ENCODE results near the gene TFG. TPM values are rescaled to one million over a fixed set of nuclear protein-coding genes. Genes with fewer than 3 reads are reported as not detected.
A peak's percentile ranks its signal among the peaks of the same experiment; 100 is the strongest.

The TFG gene
- total RNA-seq, 5 donors from 2014 or later (not counting 1 experiment from before 2014, with no cell fraction given), result 37.8 to 49.4 (median 44.1) TPM

- H3K36me3 ChIP-seq (ENCODE audit: control insufficient read depth in 2 of 2, extremely low read depth in 1 of 2, insufficient read depth in 1 of 2, low read length in 1 of 2), result peaks cover 6 to 46% of the 10 kb centered on the region in 2 donors
- CTCF ChIA-PET, result interaction anchor here (0.6 to 1.5 kb wide), 5 partner anchors 9 to 61 kb away, joined by 3 to 5 read pairs (median 3); no protein-coding TSS in a partner anchor
These were observed 17.4 kb downstream of the TFG start for GRCh38 chr3:100726706-100727105.

GRCh38 chr3:100730524-100730923 lies 21.2 kb downstream of the TFG start:
- Mint-ChIP-seq H3K36me3 (peaks cover 46% of the 10 kb centered on the region), H3K27ac (no peak overlapping the region), H3K4me1 (peaks cover 15 to 30% (median 29%) of the 10 kb centered on the region in 3 donors), H3K27me3 (no peaks in the 10 kb centered on the region), H3K9me3 (no peaks in the 10 kb centered on the region), H3K4me3 (no peak overlapping the region)
- ChIA-PET CTCF (no interaction called here), POLR2A (no interaction called here)
- DNase-seq (no peak), ATAC-seq (replicated peaks in 1 of 4) (no peak)
- Histone ChIP-seq H3K4me3 (ENCODE audit: control insufficient read depth in 1 of 2, extremely low read depth in 1 of 2, low read length in 1 of 2) (no peak overlapping the region), H3K27me3 (replicated peaks in 1 of 2; ENCODE audit: control insufficient read depth in 2 of 2, extremely low read depth in 1 of 2, insufficient read depth in 2 of 2, low read length in 1 of 2) (no peaks in the 10 kb centered on the region), H3K36me3 (ENCODE audit: control insufficient read depth in 2 of 2, extremely low read depth in 1 of 2, insufficient read depth in 1 of 2, low read length in 1 of 2) (peaks cover 6 to 57% of the 10 kb centered on the region in 2 donors), H3K4me1 (ENCODE audit: control insufficient read depth in 1 of 2, extremely low read depth in 1 of 2, insufficient read depth in 2 of 2, low read length in 2 of 2) (no peaks in the 10 kb centered on the region), H3K9me3 (no peaks in the 10 kb centered on the region), H3K27ac (ENCODE audit: low read length) (no peak overlapping the region)
- 90% methylated on average over 2 of the region's 3 CpGs for WGBS (ENCODE audit: insufficient coverage)

More at GRCh38 chr3:100726706-100727105, 17.4 kb downstream of the TFG start:
- H3K9me3 Mint-ChIP-seq, result no peaks in the 10 kb centered on the region
- H3K36me3 Mint-ChIP-seq, result peaks cover 40% of the 10 kb centered on the region
- DNase-seq (no peak), ATAC-seq (replicated peaks in 1 of 4) (no peak)
- POLR2A ChIA-PET, result interaction anchor here (0.6 to 1.2 kb wide), 3 partner anchors 8 to 946 kb away, joined by 3 to 4 read pairs (median 3); no protein-coding TSS in a partner anchor
- no peaks in the 10 kb centered on the region for H3K27me3 Mint-ChIP-seq
- H3K27ac Mint-ChIP-seq, result no peak overlapping the region
- Histone ChIP-seq H3K4me3 (ENCODE audit: control insufficient read depth in 1 of 2, extremely low read depth in 1 of 2, low read length in 1 of 2) (no peak overlapping the region), H3K9me3 (no peaks in the 10 kb centered on the region), H3K27ac (ENCODE audit: low read length) (no peak overlapping the region), H3K4me1 (ENCODE audit: control insufficient read depth in 1 of 2, extremely low read depth in 1 of 2, insufficient read depth in 2 of 2, low read length in 2 of 2) (no peaks in the 10 kb centered on the region), H3K27me3 (replicated peaks in 1 of 2; ENCODE audit: control insufficient read depth in 2 of 2, extremely low read depth in 1 of 2, insufficient read depth in 2 of 2, low read length in 1 of 2) (no peaks in the 10 kb centered on the region)
- 80% methylated on average over 1 of the region's 1 CpG for WGBS (ENCODE audit: insufficient coverage)
- peaks cover 10 to 28% (median 21%) of the 10 kb centered on the region in 3 donors for H3K4me1 Mint-ChIP-seq
- H3K4me3 Mint-ChIP-seq, result no peak overlapping the region

GRCh38 chr3:100732435-100732834 lies 23.1 kb downstream of the TFG start:
- Histone ChIP-seq H3K4me1 (ENCODE audit: control insufficient read depth in 1 of 2, extremely low read depth in 1 of 2, insufficient read depth in 2 of 2, low read length in 2 of 2) (no peaks in the 10 kb centered on the region), H3K27me3 (replicated peaks in 1 of 2; ENCODE audit: control insufficient read depth in 2 of 2, extremely low read depth in 1 of 2, insufficient read depth in 2 of 2, low read length in 1 of 2) (no peaks in the 10 kb centered on the region), H3K9me3 (no peaks in the 10 kb centered on the region), H3K27ac (ENCODE audit: low read length) (no peak overlapping the region), H3K36me3 (ENCODE audit: control insufficient read depth in 2 of 2, extremely low read depth in 1 of 2, insufficient read depth in 1 of 2, low read length in 1 of 2) (peaks cover 2 to 59% of the 10 kb centered on the region in 2 donors), H3K4me3 (ENCODE audit: control insufficient read depth in 1 of 2, extremely low read depth in 1 of 2, low read length in 1 of 2) (no peak overlapping the region)
- H3K4me3 Mint-ChIP-seq, result no peak overlapping the region
- no peaks in the 10 kb centered on the region for H3K9me3 Mint-ChIP-seq
- ChIA-PET POLR2A (interaction anchor here in 1 of 2 donors (1.1 kb wide), 1 partner anchor 9 kb away, joined by 3 read pairs; no protein-coding TSS in a partner anchor), CTCF (interaction anchor here in 1 of 2 donors (1.2 kb wide), 1 partner anchor 9 kb away, joined by 5 read pairs; no protein-coding TSS in a partner anchor)
- WGBS (ENCODE audit: insufficient coverage), result no CpG with 5 or more reads among the region's 3 CpGs
- no peak overlapping the region for H3K27ac Mint-ChIP-seq
- ATAC-seq (replicated peaks in 1 of 4) (no peak), DNase-seq (no peak)
- no peaks in the 10 kb centered on the region for H3K27me3 Mint-ChIP-seq
- peaks cover 12 to 16% (median 15%) of the 10 kb centered on the region in 3 donors for H3K4me1 Mint-ChIP-seq
- H3K36me3 Mint-ChIP-seq, result peaks cover 54% of the 10 kb centered on the region

GRCh38 chr3:100737334-100737733 lies 28.0 kb downstream of the TFG start:
- Mint-ChIP-seq H3K9me3 (no peaks in the 10 kb centered on the region), H3K27me3 (no peaks in the 10 kb centered on the region), H3K4me1 (peaks cover 10 to 12% (median 12%) of the 10 kb centered on the region in 3 donors), H3K27ac (no peak overlapping the region), H3K4me3 (no peak overlapping the region), H3K36me3 (peaks cover 51% of the 10 kb centered on the region)
- H3K4me3 ChIP-seq (ENCODE audit: control insufficient read depth in 1 of 2, extremely low read depth in 1 of 2, low read length in 1 of 2), result no peak overlapping the region
- no CpG with 5 or more reads among the region's 2 CpGs for WGBS (ENCODE audit: insufficient coverage)
- no peaks in the 10 kb centered on the region for H3K27me3 ChIP-seq (replicated peaks in 1 of 2; ENCODE audit: control insufficient read depth in 2 of 2, extremely low read depth in 1 of 2, insufficient read depth in 2 of 2, low read length in 1 of 2)
- H3K9me3 ChIP-seq, result no peaks in the 10 kb centered on the region
- CTCF ChIA-PET, result no interaction called here
- H3K36me3 ChIP-seq (ENCODE audit: control insufficient read depth in 2 of 2, extremely low read depth in 1 of 2, insufficient read depth in 1 of 2, low read length in 1 of 2), result peaks cover 2 to 67% of the 10 kb centered on the region in 2 donors
- H3K4me1 ChIP-seq (ENCODE audit: control insufficient read depth in 1 of 2, extremely low read depth in 1 of 2, insufficient read depth in 2 of 2, low read length in 2 of 2), result no peaks in the 10 kb centered on the region
- POLR2A ChIA-PET, result no interaction called here
- DNase-seq, result peak in 1 of 35 experiments; percentile 11
- no peak for ATAC-seq (replicated peaks in 1 of 4)
- H3K27ac ChIP-seq (ENCODE audit: low read length), result no peak overlapping the region

- H3K27ac Mint-ChIP-seq, result no peak overlapping the region
- no peak overlapping the region for H3K27ac ChIP-seq (ENCODE audit: low read length)
- no peaks in the 10 kb centered on the region for H3K4me1 ChIP-seq (ENCODE audit: control insufficient read depth in 1 of 2, extremely low read depth in 1 of 2, insufficient read depth in 2 of 2, low read length in 2 of 2)
- no peaks in the 10 kb centered on the region for H3K9me3 ChIP-seq
- no peaks in the 10 kb centered on the region for H3K27me3 Mint-ChIP-seq
- H3K4me3 ChIP-seq (ENCODE audit: control insufficient read depth in 1 of 2, extremely low read depth in 1 of 2, low read length in 1 of 2), result no peak overlapping the region
- 100% methylated on average over 1 of the region's 1 CpG for WGBS (ENCODE audit: insufficient coverage)
- no peak for DNase-seq
- H3K36me3 Mint-ChIP-seq, result peaks cover 51% of the 10 kb centered on the region
- no peaks in the 10 kb centered on the region for H3K9me3 Mint-ChIP-seq
- ATAC-seq (replicated peaks in 1 of 4), result no peak
- peaks cover 2 to 61% of the 10 kb centered on the region in 2 donors for H3K36me3 ChIP-seq (ENCODE audit: control insufficient read depth in 2 of 2, extremely low read depth in 1 of 2, insufficient read depth in 1 of 2, low read length in 1 of 2)
- CTCF ChIA-PET, result interaction anchor here (0.5 to 0.8 kb wide), 4 partner anchors 11 to 27 kb away, joined by 3 to 5 read pairs (median 3); no protein-coding TSS in a partner anchor
- no peak overlapping the region for H3K4me3 Mint-ChIP-seq
- H3K27me3 ChIP-seq (replicated peaks in 1 of 2; ENCODE audit: control insufficient read depth in 2 of 2, extremely low read depth in 1 of 2, insufficient read depth in 2 of 2, low read length in 1 of 2), result no peaks in the 10 kb centered on the region
- H3K4me1 Mint-ChIP-seq, result peaks cover 2 to 7% (median 2%) of the 10 kb centered on the region in 3 donors
- POLR2A ChIA-PET, result no interaction called here
These were observed 30.9 kb downstream of the TFG start for GRCh38 chr3:100740207-100740606.

- no peak overlapping the region for H3K4me3 ChIP-seq (ENCODE audit: control insufficient read depth in 1 of 2, extremely low read depth in 1 of 2, low read length in 1 of 2)
- CTCF ChIA-PET, result no interaction called here
- H3K9me3 ChIP-seq, result no peaks in the 10 kb centered on the region
- peaks cover 0 to 55% of the 10 kb centered on the region in 2 donors for H3K36me3 ChIP-seq (ENCODE audit: control insufficient read depth in 2 of 2, extremely low read depth in 1 of 2, insufficient read depth in 1 of 2, low read length in 1 of 2)
- no peaks in the 10 kb centered on the region for H3K4me1 ChIP-seq (ENCODE audit: control insufficient read depth in 1 of 2, extremely low read depth in 1 of 2, insufficient read depth in 2 of 2, low read length in 2 of 2)
- Mint-ChIP-seq H3K36me3 (peaks cover 48% of the 10 kb centered on the region), H3K27ac (no peak overlapping the region), H3K9me3 (no peaks in the 10 kb centered on the region), H3K27me3 (no peaks in the 10 kb centered on the region), H3K4me3 (no peak overlapping the region), H3K4me1 (no peaks in the 10 kb centered on the region)
- DNase-seq, result no peak
- POLR2A ChIA-PET, result interaction anchor here (0.5 to 0.9 kb wide), 5 partner anchors 15 to 930 kb away, joined by 3 to 5 read pairs (median 3); no protein-coding TSS in a partner anchor
- no peaks in the 10 kb centered on the region for H3K27me3 ChIP-seq (replicated peaks in 1 of 2; ENCODE audit: control insufficient read depth in 2 of 2, extremely low read depth in 1 of 2, insufficient read depth in 2 of 2, low read length in 1 of 2)
- no peak for ATAC-seq (replicated peaks in 1 of 4)
- no CpG with 5 or more reads among the region's 3 CpGs for WGBS (ENCODE audit: insufficient coverage)
- H3K27ac ChIP-seq (ENCODE audit: low read length), result no peak overlapping the region
These were observed 34.2 kb downstream of the TFG start for GRCh38 chr3:100743535-100743934.
